Measurements from ENCODE around the gene BPIFA2. TPM values are rescaled to one million over a fixed set of nuclear protein-coding genes. Genes with fewer than 3 reads are reported as not detected.
"Not testable (repeated sequence)": the region's sequence is repeated elsewhere in the genome, so short reads cannot be mapped to it uniquely, and the experiment has no call there.

Gene BPIFA2
- total RNA-seq, 2 experiments from 2014 or later: not detected

GRCh38 chr20:33181482-33182093 lies 13.6 kb downstream of the BPIFA2 start:
- POLR2A ChIA-PET: no interaction called here
- Mint-ChIP-seq H3K4me3 (no peak overlapping the region), H3K4me1 (ENCODE audit: low read depth) (no peaks in the 10 kb centered on the region), H3K27me3 (no peaks in the 10 kb centered on the region), H3K36me3 (ENCODE audit: low read depth) (no peaks in the 10 kb centered on the region), H3K9me3 (no peaks in the 10 kb centered on the region), H3K27ac (no peak overlapping the region)
- Histone ChIP-seq H3K4me3 (ENCODE audit: low read length) (no peak overlapping the region), H3K4me1 (ENCODE audit: insufficient read depth, low read length) (no peaks in the 10 kb centered on the region), H3K27ac (ENCODE audit: low read depth in 1 of 2, low read length in 2 of 2) (no peak overlapping the region), H3K27me3 (ENCODE audit: control insufficient read depth in 1 of 2, insufficient read depth in 2 of 2, low read length in 2 of 2) (no peaks in the 10 kb centered on the region), H3K9me3 (ENCODE audit: control insufficient read depth in 1 of 2, insufficient read depth in 1 of 2, low read length in 2 of 2) (no peaks in the 10 kb centered on the region), H3K36me3 (ENCODE audit: insufficient read depth, low read length) (no peaks in the 10 kb centered on the region)
- no peak for TF ChIP-seq CTCF (IDR thresholded peaks at IDR 0.05)
- ATAC-seq (ENCODE audit: poor library complexity) (no peak), DNase-seq (no peak)
- CTCF ChIA-PET: no interaction called here
- intact Hi-C loops (cut with DNase I, micrococcal nuclease): no loop called here

GRCh38 chr20:33183312-33183711 lies 15.4 kb downstream of the BPIFA2 start:
- Histone ChIP-seq H3K27ac (ENCODE audit: low read depth in 1 of 2, low read length in 2 of 2) (no peak overlapping the region), H3K9me3 (ENCODE audit: control insufficient read depth in 1 of 2, insufficient read depth in 1 of 2, low read length in 2 of 2) (no peaks in the 10 kb centered on the region), H3K4me3 (ENCODE audit: low read length) (no peak overlapping the region), H3K4me1 (ENCODE audit: insufficient read depth, low read length) (no peaks in the 10 kb centered on the region), H3K36me3 (ENCODE audit: insufficient read depth, low read length) (no peaks in the 10 kb centered on the region), H3K27me3 (ENCODE audit: control insufficient read depth in 1 of 2, insufficient read depth in 2 of 2, low read length in 2 of 2) (no peaks in the 10 kb centered on the region)
- H3K9me3 Mint-ChIP-seq: no peaks in the 10 kb centered on the region
- H3K4me3 Mint-ChIP-seq: no peak overlapping the region
- DNase-seq (no peak), ATAC-seq (ENCODE audit: poor library complexity) (no peak)
- no peak overlapping the region for H3K27ac Mint-ChIP-seq
- intact Hi-C loops (cut with DNase I, micrococcal nuclease): no loop called here
- no peaks in the 10 kb centered on the region for H3K36me3 Mint-ChIP-seq (ENCODE audit: low read depth)
- no peaks in the 10 kb centered on the region for H3K27me3 Mint-ChIP-seq
- CTCF ChIA-PET: no interaction called here
- no peaks in the 10 kb centered on the region for H3K4me1 Mint-ChIP-seq (ENCODE audit: low read depth)
- POLR2A ChIA-PET: no interaction called here
- TF ChIP-seq CTCF (IDR thresholded peaks at IDR 0.05): no peak

- H3K27ac ChIP-seq (ENCODE audit: low read depth in 1 of 2, low read length in 2 of 2); ATAC-seq (ENCODE audit: poor library complexity); H3K27me3 Mint-ChIP-seq; intact Hi-C loops (cut with DNase I, micrococcal nuclease); H3K4me1 Mint-ChIP-seq (ENCODE audit: low read depth); H3K4me3 ChIP-seq (ENCODE audit: low read length); H3K27me3 ChIP-seq (ENCODE audit: control insufficient read depth in 1 of 2, insufficient read depth in 2 of 2, low read length in 2 of 2); H3K27ac Mint-ChIP-seq; H3K9me3 ChIP-seq (ENCODE audit: control insufficient read depth in 1 of 2, insufficient read depth in 1 of 2, low read length in 2 of 2); POLR2A ChIA-PET; CTCF ChIA-PET; H3K4me3 Mint-ChIP-seq; H3K36me3 ChIP-seq (ENCODE audit: insufficient read depth, low read length); H3K9me3 Mint-ChIP-seq; DNase-seq; H3K36me3 Mint-ChIP-seq (ENCODE audit: low read depth); H3K4me1 ChIP-seq (ENCODE audit: insufficient read depth, low read length): not testable (repeated sequence)
Measured at GRCh38 chr20:33185031-33185590, 17.2 kb downstream of the BPIFA2 start.

- no peak overlapping the region for H3K27ac Mint-ChIP-seq
- ATAC-seq (ENCODE audit: poor library complexity) (no peak), DNase-seq (no peak)
- Histone ChIP-seq H3K4me1 (ENCODE audit: insufficient read depth, low read length) (no peaks in the 10 kb centered on the region), H3K27me3 (ENCODE audit: control insufficient read depth in 1 of 2, insufficient read depth in 2 of 2, low read length in 2 of 2) (no peaks in the 10 kb centered on the region), H3K4me3 (ENCODE audit: low read length) (no peak overlapping the region), H3K27ac (ENCODE audit: low read depth in 1 of 2, low read length in 2 of 2) (no peak overlapping the region), H3K9me3 (ENCODE audit: control insufficient read depth in 1 of 2, insufficient read depth in 1 of 2, low read length in 2 of 2) (no peaks in the 10 kb centered on the region), H3K36me3 (ENCODE audit: insufficient read depth, low read length) (no peaks in the 10 kb centered on the region)
- no peak for TF ChIP-seq CTCF (IDR thresholded peaks at IDR 0.05)
- intact Hi-C loops (cut with DNase I, micrococcal nuclease): no loop called here
- no peaks in the 10 kb centered on the region for H3K9me3 Mint-ChIP-seq
- ChIA-PET CTCF (no interaction called here), POLR2A (interaction anchor here (0.6 kb wide), 1 partner anchor 335 kb away, joined by 3 read pairs; no protein-coding TSS in a partner anchor)
- no peak overlapping the region for H3K4me3 Mint-ChIP-seq
- no peaks in the 10 kb centered on the region for H3K36me3 Mint-ChIP-seq (ENCODE audit: low read depth)
- no peaks in the 10 kb centered on the region for H3K27me3 Mint-ChIP-seq
- no peaks in the 10 kb centered on the region for H3K4me1 Mint-ChIP-seq (ENCODE audit: low read depth)
Measured at GRCh38 chr20:33187491-33187890, 19.5 kb downstream of the BPIFA2 start.
